KMS-11 (cell line): ENCODE data around the gene CYP2W1.
A peak's percentile ranks its signal among the peaks of the same experiment; 100 is the strongest.

Experiments
- H2AFZ ChIP-seq: fragments of 200-600 bp; sonication (generic); 2 replicates; pipeline ENCODE4 v1.6.1; 2016; ENCODE audit warnings: antibody characterized with exemption, mixed run types, low read depth
- H3K27ac ChIP-seq: fragments of 200-600 bp; sonication (generic); 2 replicates; pipeline ENCODE4 v1.6.1; 2016; ENCODE audit warnings: mild to moderate bottlenecking, mixed run types
- H3K27me3 ChIP-seq: fragments of 200-600 bp; sonication (generic); 2 replicates; pipeline ENCODE4 v1.6.1; 2017; ENCODE audit warnings: mild to moderate bottlenecking, low read depth, mixed run types, moderate library complexity; ENCODE audit not compliant: insufficient read depth
- H3K36me3 ChIP-seq: fragments of 200-600 bp; sonication (generic); 2 replicates; pipeline ENCODE4 v1.6.1; 2017; ENCODE audit warnings: mild to moderate bottlenecking, mixed run types; ENCODE audit not compliant: insufficient read depth
- H3K4me1 ChIP-seq: fragments of 200-600 bp; sonication (generic); 2 replicates; pipeline ENCODE4 v1.6.1; 2016; ENCODE audit warnings: mild to moderate bottlenecking, low read depth, mixed run types; ENCODE audit not compliant: poor library complexity, severe bottlenecking
- H3K4me2 ChIP-seq: fragments of 200-600 bp; sonication (generic); 2 replicates; pipeline ENCODE4 v1.7.0; 2016; ENCODE audit warnings: mild to moderate bottlenecking, mixed run types
- H3K4me3 ChIP-seq: fragments of 200-600 bp; sonication (generic); IDR thresholded peaks from 2 replicates; pipeline ENCODE4 v1.6.1; 2017; ENCODE audit warnings: low read depth, low read length, mixed read lengths; ENCODE audit not compliant: insufficient read depth
- H3K79me2 ChIP-seq: fragments of 200-600 bp; sonication (generic); 2 replicates; pipeline ENCODE4 v1.6.1; 2016; ENCODE audit warnings: low read depth, mixed run types; ENCODE audit not compliant: insufficient read depth
- H3K9ac ChIP-seq: fragments of 200-600 bp; sonication (generic); 2 replicates; pipeline ENCODE4 v1.6.1; 2016; ENCODE audit warnings: mild to moderate bottlenecking, mixed run types
- H4K20me1 ChIP-seq: fragments of 200-600 bp; sonication (generic); 2 replicates; pipeline ENCODE4 v1.6.1; 2016; ENCODE audit warnings: mild to moderate bottlenecking, mixed run types; ENCODE audit not compliant: insufficient read depth
- TF ChIP-seq, protein P1 (sequence below): fragments of 200-600 bp; sonication (generic); conservative IDR thresholded peaks from 2 replicates; pipeline ENCODE4 v1.6.1; 2017; ENCODE audit warnings: low read depth, mild to moderate bottlenecking, antibody characterized with exemption, low read length, moderate library complexity, mixed read lengths

CYP2W1 gene

DNA sequence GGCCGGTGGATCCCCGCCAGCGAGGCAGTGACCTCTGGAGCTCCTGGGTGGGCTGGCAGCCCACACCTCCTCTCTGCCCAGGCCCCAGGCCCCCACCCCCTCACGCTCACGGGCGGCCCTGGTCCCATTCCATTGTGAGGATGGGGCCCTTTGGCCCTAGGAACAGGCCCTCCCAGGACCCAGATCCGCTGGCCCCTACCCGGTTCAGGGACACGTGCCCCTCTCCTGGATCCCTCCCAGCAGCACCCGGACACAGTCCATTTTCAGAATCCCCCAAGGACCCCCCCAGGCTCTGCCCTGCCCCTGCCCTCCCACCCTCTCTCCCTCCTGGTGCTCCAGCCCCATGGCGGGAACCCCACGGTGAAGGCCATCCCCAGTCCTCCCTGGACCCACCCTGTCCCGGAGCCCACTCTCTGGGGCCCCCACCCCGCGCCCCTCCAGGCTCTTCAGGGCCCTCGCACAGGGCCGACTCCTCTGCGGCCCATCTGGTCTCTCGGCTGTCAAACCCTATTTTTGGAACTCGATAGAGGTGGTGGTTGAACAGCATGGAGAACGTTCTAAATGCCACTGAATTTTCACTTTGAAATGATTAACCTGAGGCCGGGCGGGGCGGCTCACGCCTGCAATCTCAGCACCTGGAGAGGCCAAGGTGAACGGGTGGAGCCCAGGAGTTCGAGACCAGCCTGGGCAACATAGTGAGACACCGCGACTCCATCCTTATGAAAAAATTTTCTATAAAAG, 36.6 kb upstream of the CYP2W1 start:
- Histone ChIP-seq H3K79me2 (no peaks in the 10 kb centered on the region), H3K4me1 (peaks cover 19% of the 10 kb centered on the region), H3K4me2 (no peak overlapping the region), H3K27ac (no peak overlapping the region), H4K20me1 (no peaks in the 10 kb centered on the region), H3K4me3 (no peak overlapping the region), H2AFZ (no peak overlapping the region), H3K27me3 (peaks cover 15% of the 10 kb centered on the region), H3K36me3 (no peaks in the 10 kb centered on the region), H3K9ac (no peak overlapping the region)
- TF ChIP-seq, protein P1, sequence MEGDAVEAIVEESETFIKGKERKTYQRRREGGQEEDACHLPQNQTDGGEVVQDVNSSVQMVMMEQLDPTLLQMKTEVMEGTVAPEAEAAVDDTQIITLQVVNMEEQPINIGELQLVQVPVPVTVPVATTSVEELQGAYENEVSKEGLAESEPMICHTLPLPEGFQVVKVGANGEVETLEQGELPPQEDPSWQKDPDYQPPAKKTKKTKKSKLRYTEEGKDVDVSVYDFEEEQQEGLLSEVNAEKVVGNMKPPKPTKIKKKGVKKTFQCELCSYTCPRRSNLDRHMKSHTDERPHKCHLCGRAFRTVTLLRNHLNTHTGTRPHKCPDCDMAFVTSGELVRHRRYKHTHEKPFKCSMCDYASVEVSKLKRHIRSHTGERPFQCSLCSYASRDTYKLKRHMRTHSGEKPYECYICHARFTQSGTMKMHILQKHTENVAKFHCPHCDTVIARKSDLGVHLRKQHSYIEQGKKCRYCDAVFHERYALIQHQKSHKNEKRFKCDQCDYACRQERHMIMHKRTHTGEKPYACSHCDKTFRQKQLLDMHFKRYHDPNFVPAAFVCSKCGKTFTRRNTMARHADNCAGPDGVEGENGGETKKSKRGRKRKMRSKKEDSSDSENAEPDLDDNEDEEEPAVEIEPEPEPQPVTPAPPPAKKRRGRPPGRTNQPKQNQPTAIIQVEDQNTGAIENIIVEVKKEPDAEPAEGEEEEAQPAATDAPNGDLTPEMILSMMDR, result no peak

DNA sequence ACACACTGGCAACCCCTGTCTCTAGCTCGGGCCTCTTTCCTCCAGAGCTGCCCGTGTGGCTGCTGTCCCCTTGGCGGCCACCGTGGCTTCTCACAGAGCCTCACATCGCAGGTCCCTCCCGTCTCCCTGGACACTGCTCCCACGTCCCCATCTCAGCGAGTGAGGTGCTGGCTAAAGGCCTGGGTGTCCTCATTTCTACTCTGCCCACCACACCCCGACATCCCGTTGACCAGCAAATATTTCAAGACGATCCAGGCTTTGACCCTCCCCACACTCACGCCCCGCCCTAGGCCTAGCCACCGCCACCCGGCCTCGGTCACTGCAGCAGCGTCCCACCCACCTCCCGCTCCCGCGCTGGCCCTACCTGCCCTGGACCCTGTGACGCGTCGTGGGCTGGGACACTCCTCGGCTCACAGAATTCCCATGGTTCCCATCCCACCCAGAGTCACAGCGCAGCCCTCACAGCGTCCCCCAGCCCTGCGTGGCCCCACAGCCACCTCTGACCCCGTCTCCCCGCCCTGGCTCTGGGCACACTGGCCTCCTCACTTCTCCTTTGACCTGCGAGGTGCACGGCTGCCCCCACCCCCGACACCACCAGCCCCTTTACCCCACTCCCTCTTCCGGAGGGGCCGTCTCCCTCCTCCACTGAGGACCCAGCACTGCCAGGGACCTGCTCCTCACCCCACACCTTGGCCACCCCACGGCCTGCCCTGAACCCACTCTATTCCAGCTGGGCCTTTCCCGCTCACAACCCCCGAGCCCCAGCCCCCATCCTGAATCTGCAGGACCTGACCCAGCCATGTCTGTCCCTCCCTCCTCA, 35.4 kb upstream of the CYP2W1 start:
- no peak overlapping the region for H3K9ac ChIP-seq
- no peaks in the 10 kb centered on the region for H3K36me3 ChIP-seq
- no peak overlapping the region for H2AFZ ChIP-seq
- H3K4me1 ChIP-seq, result peaks cover 19% of the 10 kb centered on the region
- H3K27me3 ChIP-seq, result peaks cover 7% of the 10 kb centered on the region; the same call in 1 of the 2 replicates
- no peak overlapping the region for H3K27ac ChIP-seq
- no peak overlapping the region for H3K4me3 ChIP-seq
- no peak overlapping the region for H3K4me2 ChIP-seq
- no peaks in the 10 kb centered on the region for H3K79me2 ChIP-seq
- H4K20me1 ChIP-seq, result no peaks in the 10 kb centered on the region
- TF ChIP-seq, protein P1, result no peak

DNA sequence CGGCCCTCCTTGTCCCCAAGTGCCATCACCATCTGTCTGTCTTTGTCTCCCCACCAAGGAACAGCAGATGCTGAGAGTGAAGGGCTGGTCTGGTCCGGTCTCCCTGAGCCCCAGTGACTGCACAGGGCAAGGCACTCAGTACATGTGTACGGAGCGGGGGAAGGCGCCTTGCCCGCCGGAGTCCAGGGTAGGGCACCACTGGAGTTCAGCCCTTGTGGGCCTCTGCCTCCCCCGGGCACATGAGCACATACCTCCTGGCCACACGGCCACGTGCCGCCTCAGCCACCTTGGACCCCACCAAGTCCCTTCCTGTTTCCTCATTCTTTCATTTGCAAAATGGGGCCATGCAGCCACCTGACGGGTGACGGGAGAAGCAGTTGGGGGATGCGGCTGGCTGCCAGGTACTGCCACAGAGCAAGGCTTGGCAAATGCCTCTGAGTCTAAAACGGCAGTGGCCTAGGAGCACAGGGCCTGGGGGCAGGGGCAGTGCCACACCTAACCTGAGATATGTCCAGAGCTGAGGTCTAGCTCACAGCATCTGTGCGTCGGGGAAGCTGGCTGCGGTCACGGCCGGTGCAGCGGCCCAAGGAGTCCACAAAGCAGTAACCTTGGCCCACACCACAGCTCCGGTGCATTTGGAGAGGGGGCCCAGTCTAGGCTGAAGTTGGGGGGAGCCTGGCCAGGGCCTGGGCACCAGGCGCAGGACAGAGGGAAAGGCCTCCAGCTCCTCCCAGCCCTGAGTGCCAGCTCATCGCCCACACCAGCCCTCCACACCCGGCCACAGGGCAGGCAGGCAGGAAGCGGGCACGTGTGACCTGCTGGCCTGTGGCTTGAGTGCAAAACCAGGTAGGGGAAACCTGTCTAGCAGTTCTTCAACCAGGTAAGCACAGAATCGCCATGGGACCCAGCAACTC, 33.7 kb upstream of the CYP2W1 start:
- peak overlapping the region; percentile 24; the same call in 1 of the 2 replicates for H2AFZ ChIP-seq
- H4K20me1 ChIP-seq, result no peaks in the 10 kb centered on the region
- H3K27ac ChIP-seq, result peak overlapping the region; percentile 38; the same call in 1 of the 2 replicates
- peaks cover 19% of the 10 kb centered on the region for H3K4me1 ChIP-seq
- no peak overlapping the region for H3K9ac ChIP-seq
- no peaks in the 10 kb centered on the region for H3K36me3 ChIP-seq
- TF ChIP-seq, protein P1, result no peak
- no peaks in the 10 kb centered on the region for H3K79me2 ChIP-seq
- peaks cover 2% of the 10 kb centered on the region; the same call in 1 of the 2 replicates for H3K27me3 ChIP-seq
- H3K4me3 ChIP-seq, result no peak overlapping the region
- 0 out of 2 replicates have a peak overlapping the region, but pooled peaks have one; percentile 12 for H3K4me2 ChIP-seq

DNA sequence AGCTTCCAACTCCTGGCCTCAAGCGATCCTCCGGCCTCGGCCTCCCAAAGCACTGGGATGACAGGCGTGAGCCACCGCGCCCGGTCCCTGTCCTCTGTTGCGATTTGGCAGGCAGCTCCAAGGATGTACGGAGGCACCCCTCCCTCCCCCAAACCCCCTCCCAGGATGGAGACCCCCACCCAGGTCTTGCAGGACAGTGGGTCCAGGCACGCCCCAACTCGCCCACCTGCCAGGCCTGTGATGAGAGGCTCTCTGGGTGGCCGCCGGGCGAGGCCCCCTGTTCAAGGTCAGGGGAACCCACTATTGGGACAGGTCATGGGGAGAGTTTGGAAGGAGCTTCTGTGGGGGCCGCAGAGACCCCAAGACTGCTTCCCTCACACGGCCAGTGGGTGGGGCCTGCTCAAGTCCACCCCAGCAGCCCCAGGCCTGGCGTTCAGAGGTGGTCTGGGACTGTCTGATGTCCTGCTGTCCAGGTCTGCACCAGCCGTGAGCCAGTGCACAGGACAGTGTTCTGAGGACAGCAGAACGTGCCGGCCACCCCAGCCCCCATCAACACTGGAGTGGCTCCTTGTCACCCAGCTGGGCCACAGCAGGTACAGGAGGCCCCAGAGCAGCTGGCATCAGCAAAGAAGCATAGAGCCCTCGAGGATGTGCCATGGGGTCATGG, 31.0 kb upstream of the CYP2W1 start:
- TF ChIP-seq, protein P1, result no peak
- no peak overlapping the region for H3K9ac ChIP-seq
- H3K36me3 ChIP-seq, result no peaks in the 10 kb centered on the region
- H3K27me3 ChIP-seq, result peaks cover 5% of the 10 kb centered on the region; the same call in 1 of the 2 replicates
- H3K79me2 ChIP-seq, result no peaks in the 10 kb centered on the region
- peaks cover 19% of the 10 kb centered on the region for H3K4me1 ChIP-seq
- H3K4me2 ChIP-seq, result no peak overlapping the region
- no peak overlapping the region for H3K4me3 ChIP-seq
- no peak overlapping the region for H3K27ac ChIP-seq
- no peaks in the 10 kb centered on the region for H4K20me1 ChIP-seq
- no peak overlapping the region for H2AFZ ChIP-seq
